IPS-18a (cell line): ENCODE results near the gene GABARAP.
A peak's percentile ranks its signal among the peaks of the same experiment; 100 is the strongest.

Experiments used
- H3K27ac ChIP-seq: one replicate; pipeline ENCODE4 v1.5.1; 2013; ENCODE audit warnings: low read length
- H3K27me3 ChIP-seq: one replicate; pipeline ENCODE4 v1.6.1; 2013; ENCODE audit warnings: mild to moderate bottlenecking, low read length; ENCODE audit not compliant: control insufficient read depth, insufficient read depth
- H3K36me3 ChIP-seq: one replicate; pipeline ENCODE4 v1.6.1; 2013; ENCODE audit warnings: low read depth, low read length; ENCODE audit not compliant: control insufficient read depth
- H3K4me1 ChIP-seq: one replicate; pipeline ENCODE4 v1.6.1; 2013; ENCODE audit warnings: low read depth, low read length; ENCODE audit not compliant: control insufficient read depth
- H3K4me3 ChIP-seq: one replicate; pipeline ENCODE4 v1.5.1; 2013; ENCODE audit warnings: low read length
- H3K9ac ChIP-seq: one replicate; pipeline ENCODE4 v1.6.1; 2013; ENCODE audit warnings: mild to moderate bottlenecking, low read length, moderate library complexity
- H3K9me3 ChIP-seq: one replicate; pipeline ENCODE4 v1.6.1; 2013; ENCODE audit warnings: low read depth, low read length; ENCODE audit not compliant: control insufficient read depth

Gene GABARAP

DNA sequence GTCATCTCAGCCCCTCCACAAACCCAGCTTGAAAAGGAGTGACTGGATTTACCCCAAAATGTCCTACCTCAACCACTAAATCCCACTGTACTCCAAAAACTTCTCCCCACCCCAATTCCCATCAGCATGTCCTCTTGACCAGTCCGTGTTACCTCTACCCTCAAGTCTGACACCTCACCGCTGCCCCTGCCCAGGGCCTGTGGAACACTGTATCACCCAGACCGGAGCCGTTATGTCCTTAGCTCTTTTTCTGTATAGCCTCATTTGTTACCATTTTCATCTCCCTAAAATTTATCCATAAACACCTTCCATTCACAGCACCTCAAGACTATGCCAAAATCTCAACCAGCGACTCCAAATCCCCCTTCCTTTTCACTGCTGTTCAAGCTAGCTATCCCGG, 5.4 kb downstream of the GABARAP start:
- no peak overlapping the region for H3K27ac ChIP-seq
- H3K27me3 ChIP-seq, result no peaks in the 10 kb centered on the region
- H3K4me3 ChIP-seq, result peak overlapping the region; percentile 67
- no peaks in the 10 kb centered on the region for H3K9me3 ChIP-seq
- no peak overlapping the region for H3K9ac ChIP-seq
- H3K4me1 ChIP-seq, result peaks cover 20% of the 10 kb centered on the region
- H3K36me3 ChIP-seq, result peaks cover 32% of the 10 kb centered on the region

DNA sequence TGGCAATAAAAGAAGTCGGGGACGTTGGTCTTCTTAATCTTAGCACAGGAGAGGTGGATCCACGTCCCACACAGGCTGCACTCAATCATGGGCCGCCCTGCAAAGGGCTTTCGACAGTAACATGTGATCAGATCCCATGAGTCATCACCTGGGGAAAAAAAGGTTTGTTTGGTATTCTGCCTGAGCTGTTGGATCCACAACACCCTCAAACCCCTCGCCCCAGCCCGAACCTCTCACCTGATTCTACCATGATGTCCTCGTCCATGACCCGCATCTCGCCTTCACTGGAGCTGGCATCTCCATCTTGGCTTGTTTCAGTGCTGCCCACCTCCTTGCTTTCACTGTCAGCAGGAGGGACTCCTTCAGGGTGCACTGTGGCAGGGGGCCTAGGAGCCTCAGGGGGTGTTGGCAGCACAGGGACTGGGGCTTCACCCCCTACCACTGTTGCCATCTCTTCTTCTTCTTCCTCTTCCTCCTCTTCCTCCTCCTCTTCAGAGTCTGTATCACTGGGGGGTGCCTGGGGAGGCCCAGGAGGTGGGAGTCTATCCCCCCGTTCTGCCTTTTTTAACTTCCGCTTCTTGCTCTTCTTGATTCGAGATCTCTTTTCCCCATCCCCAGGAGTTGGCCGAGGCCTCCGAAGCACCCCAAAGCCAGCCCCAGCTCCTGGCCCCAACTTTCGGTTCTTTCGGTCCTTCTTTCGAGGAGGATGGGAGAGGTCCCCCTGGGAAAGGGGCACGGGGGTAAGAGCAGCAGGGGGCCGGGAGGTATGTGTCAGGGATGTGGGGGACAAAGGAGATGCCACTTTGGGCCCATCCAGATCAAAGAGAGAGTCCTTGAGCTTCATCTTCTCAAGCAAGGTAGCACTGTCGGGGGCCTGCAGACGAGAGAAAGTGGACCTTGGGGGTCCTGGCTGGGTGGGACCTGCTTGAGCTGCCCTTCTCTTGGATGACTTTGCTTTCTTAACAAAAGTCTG, 6.3 kb downstream of the GABARAP start:
- no peak overlapping the region for H3K27ac ChIP-seq

DNA sequence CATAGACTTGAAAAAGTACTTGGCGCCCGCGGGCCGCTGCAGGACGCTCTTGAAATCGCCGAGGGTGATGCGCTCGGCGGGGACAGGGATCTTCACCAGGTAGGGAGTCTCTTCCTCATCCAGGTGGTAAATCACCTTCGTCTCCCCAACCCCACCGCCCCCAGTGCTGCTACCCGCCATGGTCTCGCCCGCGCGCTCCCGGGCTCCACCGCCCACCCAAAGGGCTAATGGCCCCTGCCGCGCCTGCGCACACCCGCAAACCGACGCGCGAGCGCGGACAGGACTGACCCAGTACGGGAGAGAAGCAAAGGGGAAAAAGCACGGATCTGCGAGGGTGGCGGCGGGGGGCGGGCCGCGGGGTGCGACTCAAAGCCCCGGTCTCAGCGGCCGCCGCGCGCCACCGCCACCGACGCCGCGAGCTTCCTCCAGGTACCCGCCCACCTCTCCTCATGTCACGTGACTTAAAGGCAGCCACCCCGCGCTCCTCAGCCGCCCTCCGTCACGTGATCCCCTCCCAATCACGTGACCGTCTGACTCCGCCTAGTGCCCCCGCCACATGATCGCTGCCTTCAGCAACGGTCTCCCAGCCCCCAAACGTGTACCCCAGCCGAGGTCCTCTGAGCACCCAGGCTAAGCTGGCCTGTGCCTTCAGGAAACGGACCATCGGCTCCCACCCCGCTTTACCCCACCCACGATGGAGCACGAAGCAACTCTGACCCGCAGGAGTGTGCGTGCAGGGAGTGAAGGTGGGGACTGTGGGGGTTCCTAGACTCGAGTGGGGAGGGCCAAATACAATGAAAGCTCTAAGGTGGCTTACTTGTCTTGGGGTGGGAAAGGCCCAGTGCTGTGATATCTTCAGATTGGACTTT, 7.9 kb downstream of the GABARAP start, which contains the start of gene DVL2:
TSS of gene DVL2 (minus strand) at position 435 of the 869 bp plus-strand sequence. CDS start at position 180, 255 bp downstream.
- H3K27ac ChIP-seq, result peak within 1 kb of the TSS; percentile 85
- H3K4me3 ChIP-seq, result peak within 1 kb of the TSS; percentile 96
- H3K36me3 ChIP-seq, result peaks cover 35% of the 10 kb centered on the region
- H3K27me3 ChIP-seq, result no peaks in the 10 kb centered on the region
- no peaks in the 10 kb centered on the region for H3K9me3 ChIP-seq
- peak within 1 kb of the TSS; percentile 95 for H3K9ac ChIP-seq
- peaks cover 13% of the 10 kb centered on the region for H3K4me1 ChIP-seq

More for the DNA sequence above, 6.3 kb downstream of the GABARAP start:
- peaks cover 32% of the 10 kb centered on the region for H3K36me3 ChIP-seq
- no peak overlapping the region for H3K4me3 ChIP-seq
- H3K9me3 ChIP-seq, result no peaks in the 10 kb centered on the region
- no peak overlapping the region for H3K9ac ChIP-seq
- peaks cover 15% of the 10 kb centered on the region for H3K4me1 ChIP-seq
- no peaks in the 10 kb centered on the region for H3K27me3 ChIP-seq

DNA sequence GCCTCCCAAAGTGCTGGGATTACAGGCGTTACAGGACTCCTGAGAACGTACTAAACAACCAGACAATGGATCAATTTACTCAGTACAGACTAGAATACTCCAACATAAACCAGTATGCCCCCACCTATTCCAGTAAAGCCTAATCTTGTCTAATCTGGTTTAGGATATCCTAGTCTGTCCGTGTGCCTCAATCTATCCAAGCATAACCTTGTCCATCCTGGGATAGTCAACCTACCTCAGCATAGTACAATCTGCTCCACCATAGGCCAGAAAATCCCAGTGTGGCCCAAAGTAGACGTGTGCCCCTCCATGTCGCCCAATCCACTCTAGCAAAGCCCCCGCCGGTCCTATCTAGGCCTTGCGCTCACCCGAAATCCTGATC, 8.6 kb downstream of the GABARAP start:
- Histone ChIP-seq H3K36me3 (peaks cover 41% of the 10 kb centered on the region), H3K4me1 (peaks cover 13% of the 10 kb centered on the region), H3K27me3 (no peaks in the 10 kb centered on the region), H3K9ac (peak overlapping the region; percentile 95), H3K27ac (peak overlapping the region; percentile 85), H3K4me3 (peak overlapping the region; percentile 96), H3K9me3 (no peaks in the 10 kb centered on the region)

DNA sequence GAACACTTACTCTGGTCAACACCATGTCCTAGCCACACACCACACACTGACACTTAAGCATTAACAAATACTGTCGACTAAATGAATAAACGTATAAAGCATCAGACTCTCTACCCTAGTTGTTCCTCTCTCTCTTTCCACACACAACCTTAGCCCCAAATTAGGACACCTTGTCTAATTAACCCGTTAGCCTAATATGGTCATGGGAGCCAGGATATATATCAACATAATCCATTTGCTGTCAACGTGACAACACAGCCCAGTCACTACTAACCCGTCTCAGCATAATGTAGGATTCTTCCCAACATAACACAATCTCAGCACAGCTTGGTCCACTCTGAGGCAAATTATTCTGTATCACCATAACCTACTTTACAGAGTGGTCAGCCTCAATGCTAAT, 10.1 kb downstream of the GABARAP start:
- peaks cover 50% of the 10 kb centered on the region for H3K36me3 ChIP-seq
- H3K4me1 ChIP-seq, result peaks cover 8% of the 10 kb centered on the region
- peak overlapping the region; percentile 13 for H3K4me3 ChIP-seq
- H3K9me3 ChIP-seq, result no peaks in the 10 kb centered on the region
- H3K27me3 ChIP-seq, result no peaks in the 10 kb centered on the region
- H3K9ac ChIP-seq, result no peak overlapping the region
- H3K27ac ChIP-seq, result no peak overlapping the region

DNA sequence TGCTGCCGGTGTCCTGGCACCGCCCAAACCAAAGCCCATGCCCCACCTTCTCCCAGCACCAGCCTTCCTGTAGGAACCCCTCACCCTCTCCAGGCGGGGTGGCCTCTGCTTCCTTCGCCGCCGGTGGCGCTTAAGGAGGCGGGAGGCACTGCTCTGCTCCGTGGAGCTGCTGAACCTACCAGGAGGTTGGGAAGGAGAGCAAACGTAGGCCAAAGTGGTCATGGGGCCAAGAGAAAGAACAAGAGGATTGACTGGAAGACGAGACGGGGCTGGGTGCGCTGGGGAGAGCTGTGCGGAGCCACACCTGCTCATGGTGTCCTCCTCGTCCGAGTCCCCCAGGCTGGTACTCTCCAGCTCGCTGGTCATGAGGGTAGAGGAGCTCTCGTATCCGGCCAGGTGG, 12.7 kb downstream of the GABARAP start:
- H3K36me3 ChIP-seq, result peaks cover 50% of the 10 kb centered on the region
- H3K9ac ChIP-seq, result no peak overlapping the region
- no peak overlapping the region for H3K4me3 ChIP-seq
- no peaks in the 10 kb centered on the region for H3K27me3 ChIP-seq
- no peak overlapping the region for H3K27ac ChIP-seq
- peaks cover under 1% of the 10 kb centered on the region for H3K4me1 ChIP-seq
- no peaks in the 10 kb centered on the region for H3K9me3 ChIP-seq

DNA sequence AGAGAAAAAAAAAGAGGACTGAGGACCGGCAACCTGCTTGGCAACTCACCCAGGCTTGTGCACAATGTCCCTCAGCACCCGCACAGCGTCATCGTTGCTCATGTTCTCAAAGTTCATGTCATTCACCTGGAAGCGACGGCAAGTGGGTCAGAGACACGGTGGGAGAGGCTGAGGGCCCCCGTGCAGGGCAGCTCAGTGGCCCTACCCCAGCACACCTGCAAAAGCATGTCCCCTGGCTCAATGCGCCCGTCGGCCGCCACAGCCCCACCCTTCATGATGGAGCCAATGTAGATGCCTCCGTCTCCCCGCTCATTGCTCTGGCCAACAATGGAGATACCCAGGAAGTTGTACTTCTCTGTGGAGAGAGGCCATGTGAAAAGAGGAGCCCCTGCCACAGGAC, 13.3 kb downstream of the GABARAP start:
- H3K4me1 ChIP-seq, result no peaks in the 10 kb centered on the region
- H3K9me3 ChIP-seq, result no peaks in the 10 kb centered on the region
- no peak overlapping the region for H3K27ac ChIP-seq
- peaks cover 55% of the 10 kb centered on the region for H3K36me3 ChIP-seq
- H3K4me3 ChIP-seq, result no peak overlapping the region
- H3K27me3 ChIP-seq, result no peaks in the 10 kb centered on the region
- H3K9ac ChIP-seq, result no peak overlapping the region

DNA sequence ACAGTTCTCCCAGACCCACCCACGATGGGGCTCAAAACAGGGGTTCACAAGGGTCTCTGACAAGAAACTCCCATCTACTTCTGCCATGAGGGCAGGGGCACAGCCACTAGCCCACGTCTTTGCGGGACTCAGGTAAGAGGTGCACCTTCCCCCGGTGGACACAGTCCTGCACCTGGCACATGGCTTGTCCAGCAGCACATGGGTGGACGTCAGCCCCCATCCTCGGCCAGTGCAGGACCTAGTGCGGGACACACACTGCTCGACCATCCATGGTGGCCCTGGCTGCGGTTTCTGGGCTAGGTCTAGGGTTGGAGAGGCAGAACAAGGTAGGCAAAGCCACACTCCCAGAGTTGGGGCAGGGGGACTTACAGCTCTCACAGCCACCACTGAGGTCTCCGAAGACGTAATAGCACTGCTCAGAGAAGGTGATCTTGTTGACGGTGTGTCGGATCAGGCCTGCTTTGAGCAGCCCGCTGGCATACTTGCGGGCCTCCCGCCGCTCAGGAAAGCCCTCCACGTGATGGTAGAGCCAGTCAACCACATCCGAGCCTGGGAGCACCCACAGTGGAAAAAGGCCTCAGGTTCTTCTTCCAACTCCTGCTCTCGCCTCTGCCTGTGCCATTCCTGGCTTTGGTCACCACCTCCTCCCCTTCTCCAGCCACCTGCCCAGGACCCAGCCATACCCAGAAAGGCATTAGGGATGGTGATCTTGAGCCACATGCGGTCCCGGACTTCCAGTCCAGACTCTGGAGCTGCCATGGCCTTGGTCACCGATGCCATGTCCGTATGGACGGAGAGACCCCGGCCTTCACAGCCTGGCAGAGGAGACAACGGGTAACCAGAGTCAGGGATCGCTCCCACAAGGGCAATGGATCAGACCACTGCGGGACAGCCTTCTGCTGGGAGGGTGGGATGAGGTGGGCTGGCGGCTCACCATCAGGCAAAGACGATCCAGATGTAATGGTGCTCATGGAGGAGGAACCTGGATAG, 15.2 kb downstream of the GABARAP start:
- Histone ChIP-seq H3K27ac (no peak overlapping the region), H3K27me3 (no peaks in the 10 kb centered on the region), H3K4me3 (no peak overlapping the region), H3K4me1 (no peaks in the 10 kb centered on the region), H3K36me3 (peaks cover 74% of the 10 kb centered on the region), H3K9me3 (no peaks in the 10 kb centered on the region), H3K9ac (no peak overlapping the region)

DNA sequence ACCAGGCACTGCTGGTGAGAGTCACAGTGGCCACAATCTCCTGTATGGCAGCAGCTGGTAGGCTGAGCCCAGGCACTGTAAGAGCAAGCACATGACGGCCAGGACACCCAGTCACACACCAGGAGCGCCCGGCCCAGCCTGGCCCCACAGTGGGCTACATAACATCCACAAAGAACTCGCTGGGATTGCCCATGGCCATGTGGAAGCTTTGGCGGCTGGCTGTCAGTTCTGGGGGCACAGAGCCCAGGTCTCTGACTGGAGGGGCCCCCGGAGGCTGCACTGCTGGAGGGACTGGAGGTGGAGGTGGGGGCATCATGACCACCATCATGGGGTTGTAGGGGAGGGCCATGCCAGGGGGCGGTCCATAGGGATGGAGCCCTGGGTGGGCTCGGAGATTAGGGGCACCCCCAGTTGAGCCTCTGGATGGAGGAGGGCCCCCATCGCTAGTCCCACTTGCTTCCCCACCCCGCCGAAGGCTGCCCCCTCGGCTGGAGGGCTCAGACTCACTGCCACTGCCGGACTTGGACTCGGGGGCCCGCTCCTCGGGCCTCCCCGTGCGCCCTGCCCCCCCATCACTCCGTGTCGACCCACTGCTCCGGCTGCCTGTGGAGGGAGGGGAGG, 16.4 kb downstream of the GABARAP start:
- Histone ChIP-seq H3K27ac (no peak overlapping the region), H3K36me3 (peaks cover 74% of the 10 kb centered on the region), H3K9ac (no peak overlapping the region), H3K4me1 (no peaks in the 10 kb centered on the region), H3K27me3 (no peaks in the 10 kb centered on the region), H3K9me3 (no peaks in the 10 kb centered on the region), H3K4me3 (no peak overlapping the region)

DNA sequence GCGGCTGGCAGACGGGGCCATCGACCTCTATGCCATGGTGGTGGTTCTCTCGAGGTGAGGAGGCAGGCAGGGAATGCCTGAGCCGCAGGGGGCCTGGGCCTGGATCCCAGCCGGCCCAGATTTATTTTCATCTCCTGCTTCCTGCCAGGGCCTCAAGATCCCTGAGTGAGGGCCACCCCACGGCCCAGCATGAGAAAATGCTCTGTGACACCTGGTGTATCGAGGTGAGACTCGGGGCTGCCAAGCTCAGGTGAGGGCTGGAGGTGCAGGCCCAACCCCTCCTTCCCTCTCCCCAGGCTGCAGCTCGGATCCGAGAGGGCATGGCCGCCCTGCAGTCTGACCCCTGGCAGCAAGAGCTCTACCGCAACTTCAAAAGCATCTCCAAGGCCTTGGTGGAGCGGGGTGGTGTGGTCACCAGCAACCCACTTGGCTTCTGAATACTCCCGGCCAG, 17.6 kb downstream of the GABARAP start:
- no peaks in the 10 kb centered on the region for H3K9me3 ChIP-seq
- H3K36me3 ChIP-seq, result peaks cover 68% of the 10 kb centered on the region
- no peak overlapping the region for H3K4me3 ChIP-seq
- H3K27me3 ChIP-seq, result no peaks in the 10 kb centered on the region
- no peak overlapping the region for H3K27ac ChIP-seq
- no peak overlapping the region for H3K9ac ChIP-seq
- H3K4me1 ChIP-seq, result peaks cover 5% of the 10 kb centered on the region
